Keratinocyte (primary cell): Measurements from ENCODE around the gene TMEM132C. TPM values are rescaled to one million over a fixed set of nuclear protein-coding genes. Genes with fewer than 3 reads are reported as not detected.

ENCODE experiments used
- DNase-seq: peaks from one replicate; pipeline ENCODE4 v3.0.0-alpha.2; 2011; ENCODE audit warnings: low read depth, missing footprints, low spot score
- FAIRE-seq: peaks from 2 replicates; lab custom pipeline; 2011; peaks lifted over from hg19 to GRCh38; lab: Jason Lieb, UNC
- H2AFZ ChIP-seq: 2 replicates; pipeline ENCODE4 v1.6.0; 2012; ENCODE audit warnings: low read length, control low read depth, inconsistent platforms; ENCODE audit not compliant: control insufficient read depth
- H3K27ac ChIP-seq: 2 replicates; pipeline ENCODE4 v1.5.1; 2011; ENCODE audit warnings: low read length; ENCODE audit not compliant: control insufficient read depth, insufficient read depth
- H3K27me3 ChIP-seq: 3 replicates; pipeline ENCODE4 v1.6.0; 2011; ENCODE audit warnings: low read length; ENCODE audit not compliant: control insufficient read depth, insufficient read depth; ENCODE audit errors: extremely low read depth
- H3K36me3 ChIP-seq, 2 experiments: 2 replicates in 1 of 2; 3 replicates in 1 of 2; pipeline ENCODE4 v1.5.1; 2011; ENCODE audit warnings: low read length in 2 of 2, mild to moderate bottlenecking in 1 of 2; ENCODE audit not compliant: control insufficient read depth in 2 of 2, insufficient read depth in 2 of 2; ENCODE audit errors: extremely low read depth in 1 of 2
- H3K4me1 ChIP-seq: 3 replicates; pipeline ENCODE4 v1.5.1; 2011; ENCODE audit warnings: low read length; ENCODE audit not compliant: control insufficient read depth, insufficient read depth; ENCODE audit errors: extremely low read depth
- H3K4me2 ChIP-seq: 3 replicates; pipeline ENCODE4 v1.6.0; 2011; ENCODE audit warnings: low read depth, low read length; ENCODE audit not compliant: control insufficient read depth, insufficient read depth; ENCODE audit errors: extremely low read depth
- H3K4me3 ChIP-seq, 3 experiments: fragments of 200-600 bp in 1 of 3; sonication (generic) in 1 of 3; 2 replicates in 2 of 3; 3 replicates in 1 of 3; pipeline ENCODE4 v1.5.1; 2011 to 2016; ENCODE audit warnings: low read length in 3 of 3, mild to moderate bottlenecking in 3 of 3, control low read depth in 2 of 3, inconsistent platforms in 1 of 3, low read depth in 1 of 3, mixed read lengths in 1 of 3, mixed run types in 1 of 3, moderate library complexity in 1 of 3; ENCODE audit not compliant: control insufficient read depth in 2 of 3, insufficient read depth in 2 of 3; ENCODE audit errors: extremely low read depth in 1 of 3
- H3K79me2 ChIP-seq: 2 replicates; pipeline ENCODE4 v1.6.0; 2012; ENCODE audit warnings: low read length; ENCODE audit not compliant: control insufficient read depth, insufficient read depth
- H3K9ac ChIP-seq: 3 replicates; pipeline ENCODE4 v1.6.0; 2011; ENCODE audit warnings: low read length; ENCODE audit not compliant: control insufficient read depth, insufficient read depth; ENCODE audit errors: extremely low read depth
- H3K9me1 ChIP-seq: 3 replicates; pipeline ENCODE4 v1.6.0; 2011; ENCODE audit warnings: low read length; ENCODE audit not compliant: control insufficient read depth, insufficient read depth; ENCODE audit errors: extremely low read depth
- H3K9me3 ChIP-seq: 2 replicates; pipeline ENCODE4 v1.5.1; 2012; ENCODE audit warnings: low read depth, low read length; ENCODE audit not compliant: control insufficient read depth
- H4K20me1 ChIP-seq: 3 replicates; pipeline ENCODE4 v1.6.0; 2011; ENCODE audit warnings: low read length; ENCODE audit not compliant: control insufficient read depth, insufficient read depth; ENCODE audit errors: extremely low read depth
- EZH2 ChIP-seq: IDR thresholded peaks from one replicate; pipeline ENCODE4 v1.6.1; 2012; ENCODE audit warnings: inconsistent platforms, mild to moderate bottlenecking, low read length, moderate library complexity
- dilution Hi-C: fragments of 300-500 bp; cut with MboI; formaldehyde crosslinking; loops from one replicate; pipeline ENCODE4 v1.7.0; 2020; ENCODE audit warnings: low sequenced_read_pairs; ENCODE audit not compliant: extremely low pct_ligation_motif_present
- polyA plus RNA-seq, 5 experiments: library from polyadenylated mRNA; depleted of rRNA in 3 of 5; stranded (reverse) in 3 of 5; stranded (forward) in 1 of 5; unstranded in 1 of 5; fragments of >200 nt; gene quantifications; 1 replicate in 1 of 5; 2 replicates in 3 of 5; 3 replicates in 1 of 5; pipeline versions ENCODE4 v1.2.1 to v1.2.3, GENCODE V29; 2011 to 2012; ENCODE audit warnings: missing spikeins in 2 of 5, low read depth in 1 of 5, low replicate concordance in 1 of 5
- TF ChIP-seq, protein P1 (sequence below), 3 experiments: IDR thresholded peaks in 1 of 3; conservative IDR thresholded peaks in 1 of 3; optimal IDR thresholded peaks in 1 of 3; 2 replicates in 2 of 3; 3 replicates in 1 of 3; pipeline versions ENCODE3 to v1.5.1; 2011; ENCODE audit warnings: low read length in 3 of 3, mild to moderate bottlenecking in 3 of 3, moderate library complexity in 2 of 3, control low read depth in 1 of 3, inconsistent platforms in 1 of 3; ENCODE audit not compliant: insufficient read depth in 2 of 3; ENCODE audit errors: extremely low read depth in 1 of 3

TMEM132C gene
- polyA plus RNA-seq, 1 donor (not counting 4 experiments of a cell fraction or from before 2014, with no cell fraction given): not detected

DNA sequence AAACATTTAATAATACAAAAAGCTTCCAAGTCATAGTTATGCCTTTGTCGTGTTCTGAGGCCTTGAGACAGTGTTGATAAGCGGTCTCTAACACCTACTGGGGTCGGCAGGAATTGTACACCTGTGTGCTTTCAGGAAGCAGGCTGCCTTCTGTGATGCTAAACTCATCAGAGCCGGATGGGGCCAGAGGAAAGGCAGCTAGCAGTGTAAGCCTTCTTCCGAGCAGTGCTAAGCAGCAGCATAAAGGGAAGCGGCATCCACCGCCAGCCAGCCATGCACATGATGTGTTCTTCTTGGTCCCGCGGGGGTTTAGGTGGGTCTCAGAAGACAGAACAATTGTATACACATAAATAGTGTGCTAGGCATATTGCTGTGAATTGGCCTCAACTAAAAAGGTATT, 397.5 kb downstream of the TMEM132C start:
- no peaks in the 10 kb centered on the region for H3K79me2 ChIP-seq
- no peak overlapping the region for H3K9ac ChIP-seq
- no peak overlapping the region for H3K4me2 ChIP-seq
- DNase-seq (no peak), FAIRE-seq (no peak)
- H3K36me3 ChIP-seq: no peaks in the 10 kb centered on the region
- H3K27ac ChIP-seq: no peak overlapping the region
- TF ChIP-seq EZH2: no peak
- TF ChIP-seq, protein P1, sequence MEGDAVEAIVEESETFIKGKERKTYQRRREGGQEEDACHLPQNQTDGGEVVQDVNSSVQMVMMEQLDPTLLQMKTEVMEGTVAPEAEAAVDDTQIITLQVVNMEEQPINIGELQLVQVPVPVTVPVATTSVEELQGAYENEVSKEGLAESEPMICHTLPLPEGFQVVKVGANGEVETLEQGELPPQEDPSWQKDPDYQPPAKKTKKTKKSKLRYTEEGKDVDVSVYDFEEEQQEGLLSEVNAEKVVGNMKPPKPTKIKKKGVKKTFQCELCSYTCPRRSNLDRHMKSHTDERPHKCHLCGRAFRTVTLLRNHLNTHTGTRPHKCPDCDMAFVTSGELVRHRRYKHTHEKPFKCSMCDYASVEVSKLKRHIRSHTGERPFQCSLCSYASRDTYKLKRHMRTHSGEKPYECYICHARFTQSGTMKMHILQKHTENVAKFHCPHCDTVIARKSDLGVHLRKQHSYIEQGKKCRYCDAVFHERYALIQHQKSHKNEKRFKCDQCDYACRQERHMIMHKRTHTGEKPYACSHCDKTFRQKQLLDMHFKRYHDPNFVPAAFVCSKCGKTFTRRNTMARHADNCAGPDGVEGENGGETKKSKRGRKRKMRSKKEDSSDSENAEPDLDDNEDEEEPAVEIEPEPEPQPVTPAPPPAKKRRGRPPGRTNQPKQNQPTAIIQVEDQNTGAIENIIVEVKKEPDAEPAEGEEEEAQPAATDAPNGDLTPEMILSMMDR (optimal IDR thresholded peaks at IDR 0.05 in 1 of 3, IDR thresholded peaks at IDR 0.05 in 1 of 3, conservative IDR thresholded peaks at IDR 0.05 in 1 of 3; ENCODE audit: extremely low read depth in 1 of 3, insufficient read depth in 2 of 3, low read length in 3 of 3): no peak
- no peaks in the 10 kb centered on the region for H3K27me3 ChIP-seq
- H4K20me1 ChIP-seq: no peaks in the 10 kb centered on the region
- no peaks in the 10 kb centered on the region for H3K9me1 ChIP-seq
- H3K9me3 ChIP-seq: peaks cover 19% of the 10 kb centered on the region
- no peaks in the 10 kb centered on the region for H3K4me1 ChIP-seq
- H2AFZ ChIP-seq: no peak overlapping the region
- H3K4me3 ChIP-seq: no peak overlapping the region
- dilution Hi-C loops: no loop called here

DNA sequence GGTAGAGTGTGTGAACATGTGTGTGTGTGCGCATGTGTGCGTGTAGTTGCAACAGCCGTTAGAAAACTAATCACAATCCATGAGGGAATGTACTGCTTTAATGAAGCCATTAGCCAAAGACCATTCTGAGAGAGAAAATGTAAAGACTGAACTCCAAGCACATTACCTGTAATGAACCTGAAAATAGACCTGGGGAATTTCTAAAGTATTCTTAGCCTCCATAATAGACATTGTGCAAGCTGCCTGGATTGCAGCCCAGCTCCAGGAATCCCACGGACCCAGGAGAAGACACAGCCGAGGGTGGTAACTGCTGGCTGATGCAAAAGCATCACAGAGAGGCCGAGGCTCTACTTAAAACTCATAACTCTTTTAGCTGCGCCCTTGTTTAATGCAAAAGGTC, 400.2 kb downstream of the TMEM132C start:
- H3K79me2 ChIP-seq: no peaks in the 10 kb centered on the region
- no peaks in the 10 kb centered on the region for H3K4me1 ChIP-seq
- no peaks in the 10 kb centered on the region for H3K9me1 ChIP-seq
- no peak overlapping the region for H2AFZ ChIP-seq
- H3K9ac ChIP-seq: no peak overlapping the region
- FAIRE-seq (no peak), DNase-seq (no peak)
- no peaks in the 10 kb centered on the region for H4K20me1 ChIP-seq
- H3K27ac ChIP-seq: no peak overlapping the region
- dilution Hi-C loops: no loop called here
- H3K27me3 ChIP-seq: no peaks in the 10 kb centered on the region
- H3K4me2 ChIP-seq: no peak overlapping the region
- no peaks in the 10 kb centered on the region for H3K36me3 ChIP-seq
- no peak overlapping the region for H3K4me3 ChIP-seq
- peaks cover 19% of the 10 kb centered on the region for H3K9me3 ChIP-seq
- TF ChIP-seq EZH2: no peak

DNA sequence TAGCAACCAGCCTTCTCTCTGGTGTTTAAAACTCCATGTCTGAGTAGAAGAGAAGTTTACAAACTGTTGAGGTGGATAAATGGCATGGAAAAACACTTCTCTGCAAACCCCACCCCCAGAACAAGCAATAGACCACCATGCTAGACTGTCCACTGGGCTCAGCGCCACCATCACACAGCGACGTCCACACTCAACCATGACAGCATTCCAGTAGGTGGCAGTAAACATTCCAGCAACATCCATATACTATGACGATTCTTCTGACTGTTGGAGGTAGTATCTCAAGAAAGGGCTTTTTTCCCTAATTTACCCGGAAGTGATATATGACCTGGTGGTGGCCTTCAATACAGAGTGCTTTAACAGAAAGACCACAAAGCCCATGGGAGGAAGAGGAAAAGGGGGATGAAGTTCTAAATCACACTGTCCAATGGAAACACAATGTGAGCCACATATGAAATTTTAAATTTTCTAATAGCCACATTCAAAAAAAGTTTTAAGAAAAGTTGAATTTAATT, 404.6 kb downstream of the TMEM132C start:
- Histone ChIP-seq H3K9me1 (no peaks in the 10 kb centered on the region), H3K9ac (no peak overlapping the region), H3K4me3 (no peak overlapping the region), H3K4me1 (no peaks in the 10 kb centered on the region), H3K27me3 (no peaks in the 10 kb centered on the region), H3K4me2 (no peak overlapping the region), H2AFZ (no peak overlapping the region), H4K20me1 (no peaks in the 10 kb centered on the region), H3K36me3 (no peaks in the 10 kb centered on the region), H3K9me3 (no peaks in the 10 kb centered on the region), H3K27ac (no peak overlapping the region), H3K79me2 (no peaks in the 10 kb centered on the region)
- FAIRE-seq: no peak
- no peak for DNase-seq
- TF ChIP-seq, protein P1 (optimal IDR thresholded peaks at IDR 0.05 in 1 of 3, IDR thresholded peaks at IDR 0.05 in 1 of 3, conservative IDR thresholded peaks at IDR 0.05 in 1 of 3; ENCODE audit: extremely low read depth in 1 of 3, insufficient read depth in 2 of 3, low read length in 3 of 3): no peak
- no peak for TF ChIP-seq EZH2
- dilution Hi-C loops: no loop called here
